H1 (cell line): ENCODE data around the gene TOMM40L. TPM values are rescaled to one million over a fixed set of nuclear protein-coding genes. Genes with fewer than 3 reads are reported as not detected.
A peak's percentile ranks its signal among the peaks of the same experiment; 100 is the strongest.

Source experiments
- CTCF ChIA-PET: fragments of 300-600 bp; sonication (Branson Sonifier 250); formaldehyde crosslinking; loops from one replicate; lab custom pipeline; 2021; ENCODE audit not compliant: partially characterized antibody; lab: Charles Lee
- POLR2A ChIA-PET: fragments of 300-600 bp; sonication (Branson Sonifier 250); formaldehyde crosslinking; loops from one replicate; lab custom pipeline; 2021; ENCODE audit warnings: inconsistent platforms; ENCODE audit not compliant: partially characterized antibody; lab: Charles Lee
- DNase-seq, 2 experiments: peaks; one replicate each; pipeline versions ENCODE4 v3.0.0 to v3.0.0-alpha.2; 2010 to 2022; ENCODE audit warnings: low spot score in 2 of 2, low read depth in 1 of 2, mixed read lengths in 1 of 2
- FAIRE-seq: peaks from 2 replicates; lab custom pipeline; 2011; peaks lifted over from hg19 to GRCh38; lab: Jason Lieb, UNC
- H2AFZ ChIP-seq: 2 replicates; pipeline ENCODE4 v1.8.1; 2012; ENCODE audit warnings: low read length, inconsistent platforms
- H2AK5ac ChIP-seq: 2 replicates; pipeline ENCODE4 v1.6.1; 2013; ENCODE audit warnings: low read depth, low read length
- H2BK120ac ChIP-seq: replicated peaks from 2 replicates; pipeline ENCODE3; 2013; ENCODE audit warnings: low read depth, low read length, inconsistent platforms
- H2BK12ac ChIP-seq: 2 replicates; pipeline ENCODE4 v1.6.1; 2013; ENCODE audit warnings: low read depth, low read length
- H2BK15ac ChIP-seq: 2 replicates; pipeline ENCODE4 v1.6.1; 2013; ENCODE audit warnings: low read length
- H2BK20ac ChIP-seq: 2 replicates; pipeline ENCODE4 v1.6.1; 2013; ENCODE audit warnings: low read length
- H2BK5ac ChIP-seq: 2 replicates; pipeline ENCODE4 v1.6.1; 2013; ENCODE audit warnings: low read depth, low read length
- H3K14ac ChIP-seq: 2 replicates; pipeline ENCODE4 v1.6.1; 2013; ENCODE audit warnings: inconsistent platforms; ENCODE audit not compliant: insufficient read length
- H3K18ac ChIP-seq: 2 replicates; pipeline ENCODE4 v1.6.1; 2013; ENCODE audit warnings: low read length; ENCODE audit errors: extremely low read depth
- H3K23ac ChIP-seq: 2 replicates; pipeline ENCODE4 v1.6.1; 2013; ENCODE audit warnings: inconsistent platforms; ENCODE audit not compliant: insufficient read length
- H3K23me2 ChIP-seq: 2 replicates; pipeline ENCODE4 v1.6.1; 2013; ENCODE audit warnings: low read depth, low read length
- H3K27ac ChIP-seq: 2 replicates; pipeline ENCODE4 v1.6.1; 2011; ENCODE audit warnings: low read depth, low read length, inconsistent platforms
- H3K27me3 ChIP-seq, 4 experiments: replicated peaks in 1 of 4; 1 replicate in 1 of 4; 2 replicates in 3 of 4; pipeline versions ENCODE4 v1.6.1 to v1.8.1; 2011 to 2013; ENCODE audit warnings: low read length in 3 of 4, mild to moderate bottlenecking in 3 of 4, inconsistent platforms in 2 of 4, mixed read lengths in 2 of 4, moderate library complexity in 1 of 4; ENCODE audit not compliant: control insufficient read depth in 3 of 4, insufficient read depth in 3 of 4; ENCODE audit errors: extremely low read depth in 1 of 4
- H3K36me3 ChIP-seq, 4 experiments: 2 replicates each; pipeline versions ENCODE4 v1.6.1 to v1.8.1; 2011 to 2013; ENCODE audit warnings: mild to moderate bottlenecking in 4 of 4, low read length in 3 of 4, moderate library complexity in 2 of 4, control low read depth in 1 of 4, inconsistent platforms in 1 of 4; ENCODE audit not compliant: insufficient read depth in 4 of 4, control insufficient read depth in 2 of 4
- H3K4ac ChIP-seq: replicated peaks from 2 replicates; pipeline ENCODE3; 2013; ENCODE audit warnings: low read length, low read depth, mixed read lengths, inconsistent platforms; ENCODE audit not compliant: insufficient read length
- H3K4me1 ChIP-seq, 4 experiments: replicated peaks in 1 of 4; 1 replicate in 1 of 4; 2 replicates in 3 of 4; pipeline versions ENCODE4 v1.6.1 to v1.8.1; 2011 to 2013; ENCODE audit warnings: low read length in 3 of 4, inconsistent platforms in 2 of 4, mixed read lengths in 1 of 4; ENCODE audit not compliant: insufficient read depth in 4 of 4, control insufficient read depth in 3 of 4
- H3K4me2 ChIP-seq, 2 experiments: 2 replicates each; pipeline versions ENCODE4 v1.6.1 to v1.8.1; 2011 to 2013; ENCODE audit warnings: low read depth in 2 of 2, low read length in 2 of 2, control low read depth in 1 of 2, inconsistent platforms in 1 of 2, mild to moderate bottlenecking in 1 of 2; ENCODE audit not compliant: insufficient read depth in 1 of 2
- H3K4me3 ChIP-seq, 4 experiments: fragments of 200-600, 300-600 bp in 1 of 4; sonication (generic), shearing (Covaris generic), sonication (Bioruptor Twin) in 1 of 4; 2 replicates each; pipeline versions ENCODE4 v1.5.1 to v1.8.1; 2011 to 2016; ENCODE audit warnings: low read length in 4 of 4, low read depth in 3 of 4, control low read depth in 2 of 4, inconsistent platforms in 2 of 4, mild to moderate bottlenecking in 2 of 4, mixed read lengths in 1 of 4, moderate library complexity in 1 of 4; ENCODE audit not compliant: insufficient read depth in 2 of 4; ENCODE audit errors: extremely low read depth in 1 of 4
- H3K56ac ChIP-seq: replicated peaks from 2 replicates; pipeline ENCODE3; 2013; ENCODE audit warnings: low read depth, mild to moderate bottlenecking, mixed read lengths, low read length, inconsistent platforms; ENCODE audit not compliant: insufficient read length
- H3K79me1 ChIP-seq: 2 replicates; pipeline ENCODE4 v1.6.1; 2013; ENCODE audit warnings: low read depth, low read length, control low read depth
- H3K79me2 ChIP-seq, 2 experiments: 2 replicates each; pipeline versions ENCODE4 v1.6.1 to v1.8.1; 2012 to 2013; ENCODE audit warnings: low read length in 2 of 2, mild to moderate bottlenecking in 2 of 2, inconsistent platforms in 1 of 2; ENCODE audit not compliant: insufficient read depth in 2 of 2, control insufficient read depth in 1 of 2
- H3K9ac ChIP-seq, 4 experiments: replicated peaks in 1 of 4; 1 replicate in 1 of 4; 2 replicates in 3 of 4; pipeline versions ENCODE4 v1.6.1 to v1.8.1; 2011 to 2013; ENCODE audit warnings: low read depth in 3 of 4, low read length in 3 of 4, control low read depth in 2 of 4, mild to moderate bottlenecking in 2 of 4, moderate library complexity in 2 of 4, inconsistent platforms in 1 of 4; ENCODE audit errors: extremely low read depth in 1 of 4
- H3K9me3 ChIP-seq, 2 experiments: 2 replicates each; pipeline versions ENCODE4 v1.6.1 to v1.8.1; 2012 to 2013; ENCODE audit warnings: mild to moderate bottlenecking in 2 of 2, moderate library complexity in 2 of 2, control low read depth in 1 of 2, inconsistent platforms in 1 of 2, low read depth in 1 of 2, low read length in 1 of 2, mixed read lengths in 1 of 2; ENCODE audit not compliant: insufficient read depth in 2 of 2
- H4K20me1 ChIP-seq, 2 experiments: replicated peaks in 1 of 2; 2 replicates each; pipeline versions ENCODE3 to v1.8.1; 2011 to 2013; ENCODE audit warnings: inconsistent platforms in 2 of 2, low read length in 2 of 2, mild to moderate bottlenecking in 1 of 2; ENCODE audit not compliant: insufficient read depth in 2 of 2, control insufficient read depth in 1 of 2
- H4K5ac ChIP-seq: 2 replicates; pipeline ENCODE4 v1.6.1; 2013; ENCODE audit warnings: low read length, low read depth, mixed read lengths, inconsistent platforms; ENCODE audit not compliant: insufficient read length
- H4K8ac ChIP-seq: 2 replicates; pipeline ENCODE4 v1.8.0; 2013; ENCODE audit warnings: mild to moderate bottlenecking, moderate library complexity, low read length, inconsistent platforms; ENCODE audit not compliant: insufficient read depth; ENCODE audit errors: extremely low read depth
- H4K91ac ChIP-seq: replicated peaks from 2 replicates; pipeline ENCODE3; 2013; ENCODE audit warnings: low read length, mixed read lengths, inconsistent platforms; ENCODE audit not compliant: insufficient read length
- CEBPB ChIP-seq: IDR thresholded peaks from 2 replicates; pipeline ENCODE4 v1.6.1; 2012; ENCODE audit warnings: low read depth, low read length
- CREB1 ChIP-seq: IDR thresholded peaks from 2 replicates; pipeline ENCODE4 v1.6.1; 2012; ENCODE audit warnings: inconsistent platforms
- RNF2 ChIP-seq: fragments of 200-900, 300-1000 bp; sonication (generic); IDR thresholded peaks from 2 replicates; pipeline ENCODE4 v1.7.1; 2016; ENCODE audit warnings: borderline replicate concordance, low read depth, mild to moderate bottlenecking, antibody characterized with exemption, low read length; ENCODE audit not compliant: poor library complexity, severe bottlenecking; ENCODE audit errors: missing control alignments
- TBP ChIP-seq: IDR thresholded peaks from 2 replicates; pipeline ENCODE4 v1.6.1; 2011; ENCODE audit warnings: low read depth, low read length, improper control_type of control experiment
- WGBS, 2 experiments: shearing (Covaris generic) in 1 of 2; methylation state at CpG; one replicate each; pipeline versions ENCODE4 v1.1.6 to v1.1.7; 2013 to 2015; ENCODE audit warnings: low lambda C conversion rate in 2 of 2, mixed read lengths in 2 of 2, inconsistent platforms in 1 of 2, low coverage in 1 of 2, missing lambda C conversion rate in 1 of 2; ENCODE audit not compliant: insufficient replicate concordance in 2 of 2, insufficient coverage in 1 of 2, insufficient read length in 1 of 2; ENCODE audit errors: extremely low coverage in 1 of 2, missing lambda C conversion rate in 1 of 2; 5-methylcytosine and 5-hydroxymethylcytosine counted together
- polyA plus RNA-seq, 7 experiments: library from polyadenylated mRNA; depleted of rRNA in 3 of 7; stranded (reverse) in 5 of 7; unstranded in 2 of 7; fragments of >200 nt in 5 of 7; fragments of 200-250 nt in 2 of 7; gene quantifications; 1 replicate in 5 of 7; 2 replicates in 1 of 7; 4 replicates in 1 of 7; pipeline versions ENCODE4 v1.2.1 to v1.2.3, GENCODE V29; 2011 to 2013; ENCODE audit warnings: missing spikeins in 2 of 7, mixed read lengths in 2 of 7
- total RNA-seq: library from RNA; stranded (reverse); fragmentation: NEBNext Ultra II Directional; extraction: Animal tissue kit (Norgen Biotek cat#: 25700); gene quantifications from 2 replicates; pipeline ENCODE4 v1.2.1, GENCODE V29; 2021
- TF ChIP-seq, protein P1 (sequence below): IDR thresholded peaks from 2 replicates; pipeline ENCODE4 v1.6.1; 2011; ENCODE audit warnings: low read depth, mild to moderate bottlenecking, low read length; ENCODE audit not compliant: insufficient read depth

Gene TOMM40L
- total and polyA plus RNA-seq, 2 of the 8 experiments (the other 6 are each of a cell fraction or from before 2014, with no cell fraction given), result 11.4 to 15.0 TPM

DNA sequence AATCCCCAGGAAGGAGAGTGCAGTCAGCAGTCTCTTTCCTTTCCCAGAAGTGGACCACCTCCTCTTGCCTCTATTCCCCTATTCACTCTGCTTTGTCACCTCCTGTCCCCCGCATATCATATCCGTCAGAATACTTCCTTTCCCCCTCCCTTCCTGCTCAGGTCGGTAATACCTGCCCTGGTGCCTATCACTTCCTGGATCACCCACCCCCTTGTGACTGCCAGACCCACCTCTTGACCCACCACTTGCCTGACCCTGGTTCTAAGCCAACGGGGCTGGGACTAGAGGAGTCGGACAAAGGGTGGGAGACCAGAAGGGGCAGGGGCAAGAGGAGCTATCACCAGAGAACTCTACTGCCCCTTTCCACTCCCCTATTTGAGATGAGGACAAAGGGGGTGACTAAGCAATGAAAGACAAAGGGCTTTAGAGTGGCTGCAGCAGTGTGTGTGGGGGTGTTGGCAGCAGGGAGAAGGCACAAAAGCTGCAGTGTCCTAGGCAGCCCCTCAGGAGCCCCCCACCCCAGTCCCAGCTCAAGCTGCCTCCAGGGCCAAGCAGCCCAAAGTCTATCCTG, 25.4 kb upstream of the TOMM40L start:
- Histone ChIP-seq H4K5ac (peak overlapping the region; percentile 13), H3K18ac (peak overlapping the region; percentile 80), H3K14ac (no peak overlapping the region), H3K27me3 (no peaks in the 10 kb centered on the region), H3K23ac (no peak overlapping the region), H2AK5ac (peak overlapping the region; percentile 59; the same call in 1 of the 2 replicates), H2AFZ (no peak overlapping the region), H3K4me2 (peak overlapping the region; percentile 16 to 80), H2BK12ac (peak overlapping the region; percentile 99), H3K79me2 (peaks cover 0 to 14% of the 10 kb centered on the region in 2 experiments; a peak in 2 of 4 replicates), H4K8ac (peak overlapping the region; percentile 87; the same call in 1 of the 2 replicates), H3K4ac (peak overlapping the region; percentile 0), H4K91ac (peak overlapping the region; percentile 91), H3K9ac (peak overlapping the region in 2 of 4 experiments; percentile 62 to 63; a peak in 3 of 7 replicates), H3K79me1 (peaks cover 9% of the 10 kb centered on the region; the same call in 1 of the 2 replicates), H2BK20ac (peak overlapping the region; percentile 74), H3K4me1 (peaks cover 23 to 54% (median 48%) of the 10 kb centered on the region in 4 experiments), H4K20me1 (no peaks in the 10 kb centered on the region), H2BK120ac (peak overlapping the region; percentile 56), H3K9me3 (no peaks in the 10 kb centered on the region), H3K56ac (peak overlapping the region; percentile 0), H2BK15ac (peak overlapping the region; percentile 90), H3K4me3 (peak overlapping the region in 2 of 4 experiments; percentile 19 to 96; a peak in 1 of 8 replicates), H3K36me3 (peaks cover 2 to 19% (median 3%) of the 10 kb centered on the region in 4 experiments; a peak in 4 of 8 replicates), H3K23me2 (peaks cover 13% of the 10 kb centered on the region), H3K27ac (peak overlapping the region; percentile 94), H2BK5ac (peak overlapping the region; percentile 75)
- 33% methylated on average over 5 of the region's 5 CpGs; no CpG with 5 or more reads in 1 of the 2 experiments for WGBS, 2 experiments
- no peak for FAIRE-seq
- ChIA-PET CTCF (interaction anchor here (0.5 to 17.6 kb wide), 7 partner anchors 10 to 210 kb away, joined by 3 to 427 read pairs (median 4); partner anchors contain the start of genes APOA2, FCER1G, PPOX and TOMM40L), POLR2A (interaction anchor here (0.6 to 4.6 kb wide), 12 partner anchors 8 to 178 kb away, joined by 3 to 82 read pairs (median 9); partner anchors contain the start of genes APOA2, B4GALT3, DEDD and FCER1G)
- DNase-seq, result no peak
- TF ChIP-seq, protein P1, sequence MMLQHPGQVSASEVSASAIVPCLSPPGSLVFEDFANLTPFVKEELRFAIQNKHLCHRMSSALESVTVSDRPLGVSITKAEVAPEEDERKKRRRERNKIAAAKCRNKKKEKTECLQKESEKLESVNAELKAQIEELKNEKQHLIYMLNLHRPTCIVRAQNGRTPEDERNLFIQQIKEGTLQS, result no peak
- TF ChIP-seq RNF2 (no peak), CREB1 (no peak), CEBPB (no peak), TBP (0 out of 2 replicates have a peak, but pooled peaks have one; percentile 13)
